ENCODE data around the gene CHST15. TPM values are rescaled to one million over a fixed set of nuclear protein-coding genes. Genes with fewer than 3 reads are reported as not detected.

The CHST15 gene
- total RNA-seq, 5 donors from 2014 or later (not counting 1 experiment from before 2014, with no cell fraction given): 0.95 to 4.2 (median 1.3) TPM

DNA sequence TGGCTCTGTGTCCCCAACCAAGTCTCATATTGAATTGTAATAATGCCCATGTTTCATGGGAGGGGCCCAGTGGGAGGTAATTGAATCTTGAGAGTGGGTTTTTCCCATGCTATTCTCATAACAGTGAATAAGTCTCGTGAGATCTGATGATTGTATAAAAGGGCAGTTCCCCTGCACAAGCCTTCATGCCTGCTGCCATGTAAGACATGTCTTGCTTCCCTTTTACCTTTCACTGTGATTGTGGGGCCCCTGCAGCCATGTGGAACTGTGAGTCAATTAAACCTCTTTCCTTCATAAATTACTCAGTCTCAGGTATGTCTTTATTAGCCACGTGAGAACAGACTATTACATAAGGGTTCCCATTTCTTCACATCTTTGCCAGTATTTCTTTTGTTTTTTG is 104.7 kb downstream of the CHST15 start:
- no peak overlapping the region for H3K4me3 Mint-ChIP-seq
- POLR2A ChIA-PET: no interaction called here
- Histone ChIP-seq H3K27me3 (replicated peaks in 1 of 2; ENCODE audit: control insufficient read depth in 2 of 2, extremely low read depth in 1 of 2, insufficient read depth in 2 of 2, low read length in 1 of 2) (peaks cover 20 to 27% of the 10 kb centered on the region in 2 experiments), H3K9me3 (no peaks in the 10 kb centered on the region), H3K4me1 (ENCODE audit: control insufficient read depth in 1 of 2, extremely low read depth in 1 of 2, insufficient read depth in 2 of 2, low read length in 2 of 2) (no peaks in the 10 kb centered on the region), H3K27ac (ENCODE audit: low read length) (no peak overlapping the region), H3K4me3 (ENCODE audit: control insufficient read depth in 1 of 2, extremely low read depth in 1 of 2, low read length in 1 of 2) (no peak overlapping the region), H3K36me3 (ENCODE audit: control insufficient read depth in 2 of 2, extremely low read depth in 1 of 2, insufficient read depth in 1 of 2, low read length in 1 of 2) (no peaks in the 10 kb centered on the region)
- CTCF ChIA-PET: no interaction called here
- ATAC-seq (replicated peaks in 1 of 4) (no peak), DNase-seq (no peak)
- H3K4me1 Mint-ChIP-seq: peaks cover 0 to 4% (median 2%) of the 10 kb centered on the region in 3 donors
- WGBS (ENCODE audit: insufficient coverage): no CpG with 5 or more reads among the region's 2 CpGs
- no peak overlapping the region for H3K27ac Mint-ChIP-seq
- no peaks in the 10 kb centered on the region for H3K36me3 Mint-ChIP-seq
- peaks cover 41 to 63% of the 10 kb centered on the region in 2 donors for H3K27me3 Mint-ChIP-seq
- H3K9me3 Mint-ChIP-seq: peaks cover 0 to 2% (median 0%) of the 10 kb centered on the region in 3 donors

DNA sequence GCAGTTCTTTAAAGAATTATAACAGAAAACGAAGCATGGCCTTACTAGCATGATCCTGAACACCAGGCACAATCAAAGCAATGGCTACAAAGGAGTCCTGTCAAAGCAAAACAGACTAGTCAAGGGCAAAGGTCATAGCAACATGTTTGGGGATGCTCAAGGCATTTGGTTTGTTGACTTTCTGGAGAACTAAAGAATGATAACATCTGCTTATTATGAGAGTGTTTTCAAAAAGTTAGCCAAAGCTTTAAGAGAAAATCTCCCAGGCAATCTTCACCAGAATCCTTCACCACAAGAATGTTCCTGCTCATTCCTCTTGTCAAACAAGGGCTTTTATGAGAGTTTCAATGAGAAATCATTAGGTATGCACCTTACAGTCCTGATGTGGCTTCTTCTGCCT is 106.7 kb downstream of the CHST15 start:
- WGBS (ENCODE audit: insufficient coverage): 0% methylated on average over 1 of the region's 1 CpG
- ATAC-seq (replicated peaks in 1 of 4) (no peak), DNase-seq (no peak)
- H3K4me3 Mint-ChIP-seq: no peak overlapping the region
- Histone ChIP-seq H3K36me3 (ENCODE audit: control insufficient read depth in 2 of 2, extremely low read depth in 1 of 2, insufficient read depth in 1 of 2, low read length in 1 of 2) (no peaks in the 10 kb centered on the region), H3K4me3 (ENCODE audit: control insufficient read depth in 1 of 2, extremely low read depth in 1 of 2, low read length in 1 of 2) (no peak overlapping the region), H3K4me1 (ENCODE audit: control insufficient read depth in 1 of 2, extremely low read depth in 1 of 2, insufficient read depth in 2 of 2, low read length in 2 of 2) (no peaks in the 10 kb centered on the region), H3K9me3 (no peaks in the 10 kb centered on the region), H3K27me3 (replicated peaks in 1 of 2; ENCODE audit: control insufficient read depth in 2 of 2, extremely low read depth in 1 of 2, insufficient read depth in 2 of 2, low read length in 1 of 2) (peaks cover 15 to 20% of the 10 kb centered on the region in 2 experiments), H3K27ac (ENCODE audit: low read length) (no peak overlapping the region)
- H3K9me3 Mint-ChIP-seq: peaks cover 0 to 4% (median 0%) of the 10 kb centered on the region in 3 donors
- no peaks in the 10 kb centered on the region for H3K36me3 Mint-ChIP-seq
- no peak overlapping the region for H3K27ac Mint-ChIP-seq
- CTCF ChIA-PET: no interaction called here
- H3K4me1 Mint-ChIP-seq: peaks cover 0 to 4% (median 2%) of the 10 kb centered on the region in 3 donors
- POLR2A ChIA-PET: interaction anchor here in 1 of 2 donors (0.6 kb wide), 1 partner anchor 268 kb away, joined by 3 read pairs; no protein-coding TSS in a partner anchor
- H3K27me3 Mint-ChIP-seq: peaks cover 26 to 58% of the 10 kb centered on the region in 2 donors

DNA sequence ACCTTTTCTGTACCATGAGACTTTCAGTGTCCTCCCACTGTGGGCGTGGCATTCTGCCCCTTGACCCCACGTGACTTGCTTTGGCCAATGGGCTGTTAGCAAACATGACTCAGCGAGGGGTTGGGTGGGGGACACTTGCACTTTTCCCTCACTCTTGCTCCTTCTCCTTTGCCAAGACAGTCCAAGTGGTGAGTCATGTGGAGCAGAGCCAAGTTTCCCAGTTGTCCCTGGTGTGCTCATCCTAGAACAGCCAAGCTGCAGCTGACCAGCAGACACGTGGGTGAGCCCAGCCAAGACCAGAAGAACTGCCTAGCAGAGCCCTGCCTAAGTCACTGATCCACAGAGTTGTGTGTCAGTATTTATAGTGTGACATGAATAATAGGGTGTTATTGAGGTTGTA is 119.0 kb downstream of the CHST15 start:
- Mint-ChIP-seq H3K4me1 (peaks cover 0 to 18% (median 3%) of the 10 kb centered on the region in 3 donors), H3K9me3 (no peaks in the 10 kb centered on the region), H3K36me3 (no peaks in the 10 kb centered on the region), H3K4me3 (no peak overlapping the region), H3K27me3 (peaks cover 67 to 73% of the 10 kb centered on the region in 2 donors), H3K27ac (no peak overlapping the region)
- POLR2A ChIA-PET: no interaction called here
- 52% methylated on average over 2 of the region's 4 CpGs for WGBS (ENCODE audit: insufficient coverage)
- H3K9me3 ChIP-seq: no peaks in the 10 kb centered on the region
- no peaks in the 10 kb centered on the region for H3K4me1 ChIP-seq (ENCODE audit: control insufficient read depth in 1 of 2, extremely low read depth in 1 of 2, insufficient read depth in 2 of 2, low read length in 2 of 2)
- H3K36me3 ChIP-seq (ENCODE audit: control insufficient read depth in 2 of 2, extremely low read depth in 1 of 2, insufficient read depth in 1 of 2, low read length in 1 of 2): no peaks in the 10 kb centered on the region
- no peak for ATAC-seq (replicated peaks in 1 of 4)
- DNase-seq: no peak
- no peak overlapping the region for H3K4me3 ChIP-seq (ENCODE audit: control insufficient read depth in 1 of 2, extremely low read depth in 1 of 2, low read length in 1 of 2)
- CTCF ChIA-PET: no interaction called here
- peaks cover 11 to 45% of the 10 kb centered on the region in 2 experiments for H3K27me3 ChIP-seq (replicated peaks in 1 of 2; ENCODE audit: control insufficient read depth in 2 of 2, extremely low read depth in 1 of 2, insufficient read depth in 2 of 2, low read length in 1 of 2)
- H3K27ac ChIP-seq (ENCODE audit: low read length): no peak overlapping the region

DNA sequence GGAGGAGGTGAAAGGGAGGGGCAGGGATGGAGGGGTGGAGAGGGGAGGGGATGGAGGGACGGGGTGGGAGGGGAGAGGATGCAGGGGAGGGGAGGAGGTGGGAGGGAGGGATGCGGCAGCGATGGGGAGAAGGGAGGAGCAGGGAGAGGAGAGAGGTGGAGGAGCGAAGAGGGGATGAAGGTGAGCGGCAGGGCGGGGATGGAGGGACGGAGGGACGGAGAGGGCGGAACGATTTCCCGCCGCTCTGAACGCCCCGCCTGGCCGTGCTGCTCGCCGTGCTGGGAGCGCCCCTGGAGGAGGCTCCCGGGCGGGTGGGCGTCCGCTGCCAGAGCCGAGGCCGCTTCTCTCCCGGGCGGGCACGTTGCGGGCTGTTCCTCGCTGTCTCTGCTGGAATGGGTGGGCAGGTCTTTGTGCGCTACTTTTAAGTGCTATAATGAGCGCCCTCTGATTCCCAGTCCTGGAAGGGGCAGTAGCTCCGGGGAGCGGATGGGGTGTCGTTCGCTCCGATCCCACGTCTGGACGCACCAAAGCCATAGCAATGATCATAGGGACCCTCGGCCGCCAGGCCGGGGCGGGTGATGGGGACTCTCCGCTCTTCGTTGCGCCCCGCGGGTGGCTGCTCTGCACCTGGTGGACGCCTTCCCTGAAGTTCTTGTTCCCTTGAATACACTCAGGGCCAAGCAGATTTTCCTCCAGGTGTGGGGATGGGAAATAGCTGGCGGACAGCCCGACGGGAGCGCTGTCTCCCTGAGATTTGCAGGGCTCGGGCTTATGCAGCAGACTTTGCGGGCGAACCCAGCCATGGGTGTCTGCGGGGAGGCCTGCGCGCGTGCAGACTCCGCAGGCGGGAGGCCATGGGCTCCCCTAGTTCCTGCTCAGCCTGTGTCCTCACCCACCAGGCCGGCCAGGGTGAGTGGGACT is 120.7 kb downstream of the CHST15 start:
- 9% methylated on average over 56 of the region's 62 CpGs for WGBS (ENCODE audit: insufficient coverage)
- H3K27ac ChIP-seq (ENCODE audit: low read length): no peak overlapping the region
- H3K4me1 ChIP-seq (ENCODE audit: control insufficient read depth in 1 of 2, extremely low read depth in 1 of 2, insufficient read depth in 2 of 2, low read length in 2 of 2): no peaks in the 10 kb centered on the region
- ATAC-seq (replicated peaks in 1 of 4) (no peak), DNase-seq (no peak)
- CTCF ChIA-PET: no interaction called here
- Mint-ChIP-seq H3K27ac (no peak overlapping the region), H3K27me3 (peaks cover 74 to 78% of the 10 kb centered on the region in 2 donors), H3K4me3 (no peak overlapping the region), H3K4me1 (peaks cover 0 to 18% (median 3%) of the 10 kb centered on the region in 3 donors), H3K9me3 (no peaks in the 10 kb centered on the region), H3K36me3 (no peaks in the 10 kb centered on the region)
- H3K36me3 ChIP-seq (ENCODE audit: control insufficient read depth in 2 of 2, extremely low read depth in 1 of 2, insufficient read depth in 1 of 2, low read length in 1 of 2): no peaks in the 10 kb centered on the region
- H3K9me3 ChIP-seq: no peaks in the 10 kb centered on the region
- H3K4me3 ChIP-seq (ENCODE audit: control insufficient read depth in 1 of 2, extremely low read depth in 1 of 2, low read length in 1 of 2): no peak overlapping the region
- POLR2A ChIA-PET: no interaction called here
- H3K27me3 ChIP-seq (replicated peaks in 1 of 2; ENCODE audit: control insufficient read depth in 2 of 2, extremely low read depth in 1 of 2, insufficient read depth in 2 of 2, low read length in 1 of 2): peaks cover 10 to 57% of the 10 kb centered on the region in 2 experiments

DNA sequence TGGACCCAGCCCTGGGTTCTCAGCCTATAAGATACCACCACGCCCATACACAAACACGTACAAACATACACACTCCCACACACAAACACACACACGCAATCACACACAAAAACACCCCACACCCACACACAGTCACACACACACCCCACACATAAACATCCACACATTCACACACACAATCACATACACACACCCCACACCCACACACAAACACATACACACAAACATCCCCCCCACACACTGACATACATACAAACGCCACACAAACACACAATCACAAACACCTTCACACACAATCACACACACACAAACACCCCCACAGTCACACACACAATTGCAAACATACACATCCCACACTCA is 122.5 kb downstream of the CHST15 start:
- Mint-ChIP-seq H3K4me1 (peaks cover 0 to 18% (median 3%) of the 10 kb centered on the region in 3 donors), H3K27ac (no peak overlapping the region), H3K4me3 (no peak overlapping the region), H3K27me3 (peaks cover 67 to 77% of the 10 kb centered on the region in 2 donors), H3K36me3 (no peaks in the 10 kb centered on the region), H3K9me3 (no peaks in the 10 kb centered on the region)
- 72% methylated on average over 4 of the region's 4 CpGs for WGBS (ENCODE audit: insufficient coverage)
- no peak overlapping the region for H3K27ac ChIP-seq (ENCODE audit: low read length)
- H3K36me3 ChIP-seq (ENCODE audit: control insufficient read depth in 2 of 2, extremely low read depth in 1 of 2, insufficient read depth in 1 of 2, low read length in 1 of 2): no peaks in the 10 kb centered on the region
- H3K27me3 ChIP-seq (replicated peaks in 1 of 2; ENCODE audit: control insufficient read depth in 2 of 2, extremely low read depth in 1 of 2, insufficient read depth in 2 of 2, low read length in 1 of 2): peaks cover 8 to 66% of the 10 kb centered on the region in 2 experiments
- no peaks in the 10 kb centered on the region for H3K9me3 ChIP-seq
- ChIA-PET CTCF (no interaction called here), POLR2A (no interaction called here)
- H3K4me3 ChIP-seq (ENCODE audit: control insufficient read depth in 1 of 2, extremely low read depth in 1 of 2, low read length in 1 of 2): no peak overlapping the region
- ATAC-seq (replicated peaks in 1 of 4) (no peak), DNase-seq (no peak)
- H3K4me1 ChIP-seq (ENCODE audit: control insufficient read depth in 1 of 2, extremely low read depth in 1 of 2, insufficient read depth in 2 of 2, low read length in 2 of 2): no peaks in the 10 kb centered on the region

DNA sequence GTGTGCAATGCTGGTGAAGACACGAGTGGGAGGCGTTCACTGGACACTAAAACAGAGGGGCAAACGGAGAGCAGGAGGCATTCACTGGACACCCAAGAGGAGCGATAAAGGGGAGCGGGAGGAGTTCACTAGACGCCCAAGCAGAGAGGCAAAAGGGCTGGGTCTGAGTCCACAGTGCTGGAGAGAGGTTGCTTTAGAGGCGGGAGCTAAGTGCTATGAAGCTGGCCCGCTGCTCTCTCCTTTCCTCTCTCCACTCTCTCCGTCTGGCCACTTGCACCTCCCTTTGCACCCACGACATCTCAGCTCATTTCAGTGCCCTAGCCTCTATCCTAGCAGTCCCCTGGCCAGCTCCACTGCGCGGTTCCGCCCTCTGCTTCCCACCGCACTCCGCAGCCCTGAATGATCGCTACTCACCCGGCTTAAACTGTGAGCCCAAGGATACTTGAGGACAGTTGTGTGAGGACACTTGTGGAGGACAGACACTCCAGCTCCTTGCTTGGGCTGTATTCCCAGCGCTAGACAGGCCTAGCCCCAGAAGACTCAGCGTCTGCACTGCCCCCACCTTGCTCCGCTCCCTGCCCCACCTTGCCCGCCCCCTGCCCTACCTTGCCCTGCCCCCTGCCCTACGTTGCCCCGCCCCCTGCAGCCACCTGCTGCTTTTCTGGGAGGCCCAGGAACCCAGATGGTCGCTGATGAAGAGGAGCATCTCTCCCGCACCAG is 123.0 kb downstream of the CHST15 start:
- peaks cover 8 to 72% of the 10 kb centered on the region in 2 experiments for H3K27me3 ChIP-seq (replicated peaks in 1 of 2; ENCODE audit: control insufficient read depth in 2 of 2, extremely low read depth in 1 of 2, insufficient read depth in 2 of 2, low read length in 1 of 2)

More for the DNA sequence above, 123.0 kb downstream of the CHST15 start:
- DNase-seq: no peak
- CTCF ChIA-PET: no interaction called here
- H3K27ac ChIP-seq (ENCODE audit: low read length): no peak overlapping the region
- H3K27ac Mint-ChIP-seq: no peak overlapping the region
- H3K4me3 ChIP-seq (ENCODE audit: control insufficient read depth in 1 of 2, extremely low read depth in 1 of 2, low read length in 1 of 2): no peak overlapping the region
- H3K36me3 Mint-ChIP-seq: no peaks in the 10 kb centered on the region
- no peaks in the 10 kb centered on the region for H3K4me1 ChIP-seq (ENCODE audit: control insufficient read depth in 1 of 2, extremely low read depth in 1 of 2, insufficient read depth in 2 of 2, low read length in 2 of 2)
- 54% methylated on average over 18 of the region's 25 CpGs for WGBS (ENCODE audit: insufficient coverage)
- peaks cover 0 to 18% (median 3%) of the 10 kb centered on the region in 3 donors for H3K4me1 Mint-ChIP-seq
- H3K9me3 Mint-ChIP-seq: no peaks in the 10 kb centered on the region
- ATAC-seq (replicated peaks in 1 of 4): no peak
- H3K27me3 Mint-ChIP-seq: peaks cover 70 to 81% of the 10 kb centered on the region in 2 donors
- H3K9me3 ChIP-seq: no peaks in the 10 kb centered on the region
- H3K4me3 Mint-ChIP-seq: no peak overlapping the region
- H3K36me3 ChIP-seq (ENCODE audit: control insufficient read depth in 2 of 2, extremely low read depth in 1 of 2, insufficient read depth in 1 of 2, low read length in 1 of 2): no peaks in the 10 kb centered on the region
- POLR2A ChIA-PET: no interaction called here
